ENCODE measurements around the gene CDH23. TPM values are rescaled to one million over a fixed set of nuclear protein-coding genes. Genes with fewer than 3 reads are reported as not detected.

CDH23 gene
- total RNA-seq, 2 experiments from 2014 or later, result 4.0 to 4.5 TPM

DNA sequence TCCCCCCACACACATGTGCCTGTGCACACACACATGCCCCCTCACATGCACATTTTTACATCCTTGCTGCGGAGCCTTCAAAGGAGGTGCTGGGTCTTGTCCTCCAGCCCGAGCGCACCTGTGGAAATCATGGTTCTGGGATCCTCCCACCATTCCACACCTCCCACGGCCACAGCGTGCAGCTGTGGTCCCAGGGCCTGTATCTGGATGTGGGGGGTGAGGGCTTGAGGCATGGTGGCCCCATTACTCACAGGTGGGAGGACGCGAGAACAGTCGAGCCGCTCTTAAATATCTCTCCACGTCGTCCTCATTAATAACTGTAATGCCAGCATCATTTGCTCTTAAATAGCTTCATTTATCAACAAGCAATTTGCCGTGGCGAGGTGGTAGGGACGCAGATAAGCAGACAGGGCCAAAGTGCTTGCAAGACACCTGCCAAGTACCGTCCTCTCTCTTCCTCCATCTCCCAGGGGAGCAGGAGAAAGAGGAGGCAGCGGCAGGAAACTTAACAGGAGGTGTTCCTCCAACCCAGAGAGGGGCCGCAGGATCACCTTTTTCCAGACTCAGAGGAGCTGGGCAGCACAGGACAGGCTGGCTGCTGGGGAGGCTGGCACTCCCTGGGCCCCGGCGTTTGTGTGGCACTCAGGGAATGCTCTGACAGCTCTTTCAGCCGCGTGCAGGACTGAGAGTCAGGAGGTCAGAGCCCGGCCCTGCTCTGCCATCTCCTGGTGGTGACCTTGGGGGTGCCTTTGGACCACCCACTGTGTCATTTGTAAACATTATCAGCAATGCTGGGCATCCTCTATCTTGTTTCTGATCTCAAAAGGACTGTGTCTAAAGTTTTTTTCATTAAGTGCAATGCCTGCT lies 87.4 kb downstream of the CDH23 start:
- POLR2A ChIA-PET, result no interaction called here
- no peak for DNase-seq
- CTCF ChIA-PET, result interaction anchor here (1.4 kb wide), 1 partner anchor 10 kb away, joined by 4 read pairs; no protein-coding TSS in a partner anchor
- Mint-ChIP-seq H3K9me3 (peaks cover 2% of the 10 kb centered on the region), H3K27me3 (peaks cover 4% of the 10 kb centered on the region), H3K36me3 (ENCODE audit: low read depth) (no peaks in the 10 kb centered on the region), H3K27ac (no peak overlapping the region), H3K4me1 (no peaks in the 10 kb centered on the region), H3K4me3 (no peak overlapping the region)

DNA sequence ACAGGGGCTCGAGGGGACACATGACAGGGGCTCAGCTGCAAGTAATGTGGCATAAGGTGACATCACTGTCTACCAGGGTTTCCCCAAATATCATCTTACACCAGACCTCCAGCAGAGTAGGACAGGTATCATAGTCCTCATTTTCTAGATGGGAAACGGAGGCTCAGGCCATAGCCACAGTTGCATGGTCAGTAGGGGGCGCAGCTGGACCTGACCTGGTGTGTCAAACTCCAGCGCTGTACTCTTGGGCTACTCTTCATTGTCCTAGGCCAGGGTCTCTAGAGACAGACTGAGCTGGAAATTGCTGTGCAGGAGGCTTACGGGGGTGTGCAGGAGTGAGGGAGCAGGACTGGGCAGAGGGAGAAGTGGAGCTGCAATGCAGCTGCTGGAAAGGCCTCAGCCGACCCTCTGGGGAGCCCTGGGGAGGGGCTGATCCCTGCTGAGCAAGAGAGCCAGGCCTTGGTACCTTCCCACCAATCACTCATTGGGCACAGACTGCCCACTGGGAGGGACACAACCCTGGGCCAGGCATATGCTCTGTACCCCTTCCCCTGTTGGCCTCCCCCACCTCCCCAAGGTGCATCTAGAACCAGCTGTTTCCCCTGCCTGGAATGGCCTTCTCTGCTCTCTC lies 89.9 kb downstream of the CDH23 start:
- Mint-ChIP-seq H3K9me3 (peaks cover 5% of the 10 kb centered on the region), H3K36me3 (ENCODE audit: low read depth) (no peaks in the 10 kb centered on the region), H3K4me3 (no peak overlapping the region), H3K4me1 (no peaks in the 10 kb centered on the region), H3K27ac (no peak overlapping the region), H3K27me3 (no peaks in the 10 kb centered on the region)
- CTCF ChIA-PET, result interaction anchor here (0.7 kb wide), 1 partner anchor 36 kb away, joined by 3 read pairs; no protein-coding TSS in a partner anchor
- DNase-seq, result peak; percentile 29
- POLR2A ChIA-PET, result no interaction called here

DNA sequence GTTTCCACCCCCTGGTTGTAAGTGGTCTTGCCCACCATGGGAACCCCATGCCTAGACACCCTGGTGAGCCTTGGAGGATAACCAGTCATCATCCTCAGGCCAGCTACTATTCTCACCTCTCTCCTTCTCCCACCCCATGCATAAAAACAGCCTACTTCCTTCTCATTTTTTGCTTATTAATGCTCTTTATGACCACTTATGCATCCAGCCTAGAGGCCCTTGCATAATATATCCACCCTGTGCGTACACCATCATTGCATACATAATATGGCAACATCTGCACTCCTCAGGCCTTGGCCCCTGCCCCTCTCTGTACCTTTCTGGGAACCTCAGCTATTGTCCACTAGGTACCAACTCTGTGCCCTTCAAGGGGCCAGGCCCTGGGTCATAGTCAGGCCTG lies 91.0 kb downstream of the CDH23 start:
- Mint-ChIP-seq H3K36me3 (ENCODE audit: low read depth) (no peaks in the 10 kb centered on the region), H3K27ac (no peak overlapping the region), H3K4me1 (no peaks in the 10 kb centered on the region), H3K9me3 (peaks cover 5% of the 10 kb centered on the region), H3K27me3 (peaks cover 2% of the 10 kb centered on the region), H3K4me3 (no peak overlapping the region)
- no peak for DNase-seq
- ChIA-PET POLR2A (no interaction called here), CTCF (no interaction called here)

DNA sequence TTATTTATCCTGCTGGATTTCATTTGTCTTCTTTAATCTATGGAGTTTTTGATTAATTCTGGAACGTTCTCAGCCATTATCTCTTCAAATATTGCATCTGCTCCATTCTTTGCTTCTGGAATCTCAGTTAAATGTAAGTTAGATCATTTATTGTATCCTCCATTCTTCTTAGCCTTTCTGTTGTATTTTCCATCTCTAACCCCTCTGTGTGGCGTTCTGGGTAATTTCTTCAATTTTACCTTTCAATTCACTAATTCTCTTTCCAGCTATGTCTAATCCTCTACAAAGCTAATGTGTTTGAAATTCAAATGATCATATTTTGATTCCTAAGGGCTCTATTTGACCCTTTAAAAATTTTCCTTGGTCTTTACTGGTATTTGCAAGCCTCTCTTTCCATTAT lies 92.4 kb downstream of the CDH23 start:
- Mint-ChIP-seq H3K4me1 (no peaks in the 10 kb centered on the region), H3K27ac (no peak overlapping the region), H3K36me3 (ENCODE audit: low read depth) (no peaks in the 10 kb centered on the region), H3K4me3 (no peak overlapping the region), H3K9me3 (peaks cover 5% of the 10 kb centered on the region), H3K27me3 (peaks cover 2% of the 10 kb centered on the region)
- CTCF ChIA-PET, result interaction anchor here (1.0 kb wide), 1 partner anchor 21 kb away, joined by 3 read pairs; no protein-coding TSS in a partner anchor
- POLR2A ChIA-PET, result no interaction called here
- DNase-seq, result no peak

DNA sequence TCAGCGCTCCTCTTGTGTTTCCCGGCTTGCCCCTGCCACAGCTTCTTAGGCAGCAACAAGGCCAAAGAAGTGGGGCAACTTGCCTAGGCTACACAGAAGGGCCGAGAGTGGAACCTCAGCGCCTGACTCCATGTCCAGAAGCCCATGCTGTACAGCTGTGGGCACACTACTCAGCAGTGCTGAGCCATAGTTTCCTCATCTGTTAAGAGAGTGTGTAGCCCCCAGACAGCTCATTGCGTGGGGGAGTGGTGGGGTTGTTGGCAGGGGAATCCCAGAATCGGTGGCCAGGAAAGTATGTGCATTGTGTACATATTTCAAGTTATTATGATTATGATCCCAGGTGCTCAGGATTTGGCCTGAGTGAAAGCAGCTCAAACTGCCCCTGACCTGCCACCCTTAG lies 96.2 kb downstream of the CDH23 start:
- Mint-ChIP-seq H3K27me3 (peaks cover 2% of the 10 kb centered on the region), H3K4me1 (peaks cover 3% of the 10 kb centered on the region), H3K27ac (no peak overlapping the region), H3K4me3 (no peak overlapping the region), H3K36me3 (ENCODE audit: low read depth) (no peaks in the 10 kb centered on the region), H3K9me3 (peaks cover 5% of the 10 kb centered on the region)
- ChIA-PET CTCF (interaction anchor here (1.2 kb wide), 1 partner anchor 8 kb away, joined by 3 read pairs; no protein-coding TSS in a partner anchor), POLR2A (no interaction called here)
- DNase-seq, result no peak

DNA sequence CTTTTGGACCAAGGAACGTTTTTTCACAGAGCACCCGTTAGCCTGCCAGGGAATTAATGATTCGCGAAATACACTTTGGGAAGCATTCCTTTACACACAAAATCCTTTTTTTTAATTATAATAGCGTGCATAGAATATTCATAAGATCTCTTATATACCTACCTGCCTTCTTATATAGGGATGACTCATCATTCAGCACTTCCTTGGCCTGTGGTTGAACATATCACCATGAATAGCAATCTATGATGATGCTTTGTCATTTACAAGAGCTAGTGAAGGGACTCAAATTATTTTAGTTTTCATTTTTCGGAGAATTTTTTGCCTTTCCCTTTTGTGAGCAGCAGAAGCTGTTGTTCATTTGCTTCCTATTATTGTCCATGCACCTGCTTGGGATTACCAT lies 97.0 kb downstream of the CDH23 start:
- Mint-ChIP-seq H3K27me3 (peaks cover 2% of the 10 kb centered on the region), H3K36me3 (ENCODE audit: low read depth) (no peaks in the 10 kb centered on the region), H3K27ac (no peak overlapping the region), H3K4me1 (peaks cover 3% of the 10 kb centered on the region), H3K9me3 (peaks cover 5% of the 10 kb centered on the region), H3K4me3 (no peak overlapping the region)
- ChIA-PET CTCF (no interaction called here), POLR2A (no interaction called here)
- DNase-seq, result no peak

DNA sequence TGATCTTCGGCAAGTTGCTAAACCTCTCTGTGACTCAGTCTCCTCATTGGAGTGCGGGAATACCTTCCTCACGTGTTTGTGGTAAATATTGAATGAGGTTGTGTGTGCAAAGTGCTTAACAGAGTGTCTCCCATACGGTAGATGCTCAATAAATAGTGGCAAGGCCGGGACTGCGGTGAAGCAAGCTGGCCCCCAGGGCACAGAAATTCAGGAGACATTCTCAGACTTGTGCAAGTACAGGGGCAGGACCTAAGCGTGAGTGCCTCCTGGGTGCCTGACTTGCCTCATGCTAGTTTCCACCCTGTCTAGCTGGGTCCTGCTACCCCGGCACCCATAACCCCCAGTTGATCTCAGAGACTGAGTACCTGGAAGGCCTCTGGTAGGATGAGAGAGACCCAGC lies 97.8 kb downstream of the CDH23 start:
- peak overlapping the region; percentile 39 for H3K27ac Mint-ChIP-seq
- ChIA-PET POLR2A (no interaction called here), CTCF (no interaction called here)
- H3K4me1 Mint-ChIP-seq, result peaks cover 3% of the 10 kb centered on the region
- no peak overlapping the region for H3K4me3 Mint-ChIP-seq
- H3K9me3 Mint-ChIP-seq, result no peaks in the 10 kb centered on the region
- peaks cover 2% of the 10 kb centered on the region for H3K27me3 Mint-ChIP-seq
- no peak for DNase-seq
- H3K36me3 Mint-ChIP-seq (ENCODE audit: low read depth), result no peaks in the 10 kb centered on the region

DNA sequence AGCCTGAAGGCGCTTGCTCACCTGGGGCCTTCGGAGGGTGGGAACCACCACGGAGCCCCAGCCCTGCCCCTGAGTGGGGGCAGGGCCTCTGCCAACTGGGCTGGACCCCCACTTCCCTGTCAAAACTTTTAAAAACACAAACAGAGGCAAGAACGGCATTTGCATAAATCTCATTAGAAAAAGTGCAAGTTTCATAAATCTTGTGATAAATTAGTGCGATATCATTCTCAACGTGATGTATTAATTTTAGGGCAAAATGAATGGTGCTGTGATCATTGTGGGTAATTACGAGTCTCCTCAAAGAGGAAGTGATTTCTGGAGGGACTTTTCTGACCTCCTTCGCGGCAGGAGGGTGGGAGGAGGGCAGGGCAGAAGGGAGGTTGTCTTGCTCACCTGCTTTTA lies 98.3 kb downstream of the CDH23 start:
- Mint-ChIP-seq H3K4me1 (peaks cover 3% of the 10 kb centered on the region), H3K27me3 (peaks cover 2% of the 10 kb centered on the region), H3K4me3 (no peak overlapping the region), H3K9me3 (no peaks in the 10 kb centered on the region), H3K36me3 (ENCODE audit: low read depth) (no peaks in the 10 kb centered on the region), H3K27ac (no peak overlapping the region)
- ChIA-PET CTCF (no interaction called here), POLR2A (no interaction called here)
- DNase-seq, result no peak

DNA sequence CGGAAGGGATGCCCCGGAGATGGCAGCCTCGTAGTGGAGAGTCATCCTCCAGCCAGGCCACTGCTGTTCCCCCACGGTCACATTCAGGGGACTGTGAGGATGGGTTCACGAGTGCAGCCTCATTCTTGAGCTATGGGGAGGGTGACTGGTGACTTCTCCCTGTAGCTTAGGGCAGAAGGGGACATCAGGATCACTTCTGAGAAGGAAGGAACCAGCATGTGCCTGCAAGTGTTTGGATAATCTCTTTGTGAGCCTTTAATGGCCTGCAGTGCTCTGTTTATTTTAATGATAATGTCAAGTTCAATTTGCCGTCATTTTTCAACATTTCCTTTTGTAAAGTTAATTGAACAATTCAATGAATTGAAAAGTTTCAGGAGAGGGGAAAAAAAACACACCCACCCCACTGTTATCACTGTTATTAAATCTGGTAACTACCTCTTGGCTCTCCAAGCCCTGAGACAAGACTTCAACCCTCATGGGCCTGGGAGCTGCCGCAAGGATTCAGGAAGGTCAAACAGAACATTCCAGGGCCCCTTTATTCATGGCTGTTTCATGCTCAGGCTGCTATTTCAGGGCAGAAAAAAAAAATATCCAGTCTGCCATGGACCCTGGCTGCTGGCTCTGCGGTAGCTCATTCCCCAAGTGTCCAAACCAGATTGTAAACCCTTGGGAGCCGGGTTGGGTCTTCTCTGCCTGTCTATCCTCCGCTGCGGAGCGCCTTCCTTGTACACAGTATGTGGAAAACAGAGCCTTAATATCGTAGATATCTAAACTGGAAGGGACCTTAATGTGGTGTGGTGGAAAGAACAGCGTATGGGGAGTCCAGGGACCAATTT lies 100.4 kb downstream of the CDH23 start:
- ChIA-PET CTCF (no interaction called here), POLR2A (no interaction called here)
- H3K36me3 Mint-ChIP-seq (ENCODE audit: low read depth), result no peaks in the 10 kb centered on the region
- no peak overlapping the region for H3K4me3 Mint-ChIP-seq
- no peak for DNase-seq
- H3K27ac Mint-ChIP-seq, result no peak overlapping the region
- peaks cover 3% of the 10 kb centered on the region for H3K4me1 Mint-ChIP-seq
- peaks cover 2% of the 10 kb centered on the region for H3K27me3 Mint-ChIP-seq
- H3K9me3 Mint-ChIP-seq, result no peaks in the 10 kb centered on the region

DNA sequence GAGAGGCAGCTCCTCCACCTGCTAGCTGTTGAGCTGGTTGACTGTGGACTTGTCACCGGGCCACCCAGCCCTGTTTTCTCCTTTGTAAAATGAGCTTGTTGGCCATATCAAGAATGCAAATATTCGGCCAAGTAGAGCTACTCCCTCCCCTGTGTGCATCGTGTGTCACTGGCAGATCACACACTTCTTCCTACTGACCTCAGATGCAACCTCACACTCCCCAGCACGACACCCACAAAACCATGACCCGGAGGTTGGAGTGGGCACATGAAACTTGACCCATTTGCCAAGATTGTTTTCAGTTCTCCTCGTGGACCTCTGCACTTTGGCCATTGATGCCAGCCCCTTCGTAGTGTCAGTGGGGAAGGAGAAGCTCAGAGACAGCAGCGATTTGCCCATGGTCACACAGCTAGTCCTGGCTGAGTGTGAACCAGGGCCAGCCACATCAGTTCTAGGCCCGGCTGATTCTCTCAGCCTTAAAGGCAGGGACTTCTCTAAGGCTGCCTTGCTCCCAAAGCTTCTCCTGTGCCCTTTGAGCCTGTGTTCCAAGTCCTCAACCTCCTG lies 101.1 kb downstream of the CDH23 start:
- H3K27ac Mint-ChIP-seq, result no peak overlapping the region
- no peaks in the 10 kb centered on the region for H3K9me3 Mint-ChIP-seq
- CTCF ChIA-PET, result interaction anchor here (1.0 to 2.0 kb wide), 2 partner anchors 101 to 210 kb away, joined by 3 to 6 read pairs; partner anchors contain the start of gene CDH23
- POLR2A ChIA-PET, result no interaction called here
- H3K27me3 Mint-ChIP-seq, result no peaks in the 10 kb centered on the region
- no peak for DNase-seq
- no peak overlapping the region for H3K4me3 Mint-ChIP-seq
- H3K4me1 Mint-ChIP-seq, result peaks cover 3% of the 10 kb centered on the region
- H3K36me3 Mint-ChIP-seq (ENCODE audit: low read depth), result no peaks in the 10 kb centered on the region

DNA sequence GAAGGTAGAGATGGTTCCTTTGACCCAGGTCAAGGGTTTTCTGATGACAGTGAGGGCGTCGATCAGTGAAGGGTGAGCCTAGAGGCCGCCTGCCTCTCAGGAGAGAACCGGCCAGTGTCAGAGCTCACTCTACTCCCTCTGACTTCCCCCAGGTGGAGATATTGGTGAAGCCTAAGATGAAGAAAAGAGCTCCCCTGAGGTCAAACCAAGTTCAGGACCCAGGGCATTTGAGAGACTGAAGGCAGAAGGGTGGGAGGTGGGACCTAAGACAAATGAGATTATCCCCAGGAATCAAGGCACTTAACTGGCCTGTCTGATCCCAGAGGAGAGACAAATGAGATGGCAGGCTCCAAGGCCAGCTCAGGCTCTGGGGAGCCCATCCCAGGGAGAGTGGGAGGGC lies 104.7 kb downstream of the CDH23 start:
- CTCF ChIA-PET, result interaction anchor here (0.8 to 1.3 kb wide), 3 partner anchors 9 to 44 kb away, joined by 3 read pairs; no protein-coding TSS in a partner anchor
- POLR2A ChIA-PET, result no interaction called here
- no peak overlapping the region for H3K4me3 Mint-ChIP-seq

DNA sequence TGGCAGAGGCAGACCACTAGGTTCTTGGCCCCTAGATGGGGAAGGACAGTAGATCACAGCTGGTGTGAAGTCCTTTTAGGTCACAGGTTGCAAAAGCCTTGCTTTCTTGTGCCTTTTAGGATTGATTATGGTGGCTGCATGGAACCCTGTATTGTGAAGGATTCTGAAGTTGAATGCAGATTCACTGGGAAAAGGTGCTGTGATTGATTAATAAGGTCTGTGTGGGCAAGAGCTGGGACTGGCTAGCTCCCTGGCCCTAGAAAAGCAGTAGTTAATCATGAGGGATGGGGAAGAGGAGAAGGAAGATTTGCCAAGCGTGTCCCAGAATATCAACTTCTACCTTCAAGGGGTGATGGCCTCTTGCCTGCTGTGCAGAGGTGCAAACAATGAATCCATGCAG lies 105.5 kb downstream of the CDH23 start:
- no peaks in the 10 kb centered on the region for H3K27me3 Mint-ChIP-seq
- POLR2A ChIA-PET, result no interaction called here
- H3K36me3 Mint-ChIP-seq (ENCODE audit: low read depth), result no peaks in the 10 kb centered on the region
- no peak for DNase-seq
- no peak overlapping the region for H3K4me3 Mint-ChIP-seq
- no peaks in the 10 kb centered on the region for H3K9me3 Mint-ChIP-seq
- peaks cover 3% of the 10 kb centered on the region for H3K4me1 Mint-ChIP-seq
- CTCF ChIA-PET, result interaction anchor here (1.3 kb wide), 1 partner anchor 45 kb away, joined by 3 read pairs; no protein-coding TSS in a partner anchor
- H3K27ac Mint-ChIP-seq, result no peak overlapping the region

More for the DNA sequence above, 104.7 kb downstream of the CDH23 start:
- Mint-ChIP-seq H3K36me3 (ENCODE audit: low read depth) (no peaks in the 10 kb centered on the region), H3K9me3 (no peaks in the 10 kb centered on the region), H3K27me3 (no peaks in the 10 kb centered on the region), H3K4me1 (peaks cover 3% of the 10 kb centered on the region), H3K27ac (no peak overlapping the region)
- DNase-seq, result no peak

Data from activated CD4-positive, alpha-beta T cell treated with anti-CD3 and anti-CD28 coated beads, Interleukin-2, amount 10 ng/mL, durations not matched to agents 7 days and 5 days (primary cell).